ENCODE measurements around the gene ZFP69B.

ZFP69B gene

DNA sequence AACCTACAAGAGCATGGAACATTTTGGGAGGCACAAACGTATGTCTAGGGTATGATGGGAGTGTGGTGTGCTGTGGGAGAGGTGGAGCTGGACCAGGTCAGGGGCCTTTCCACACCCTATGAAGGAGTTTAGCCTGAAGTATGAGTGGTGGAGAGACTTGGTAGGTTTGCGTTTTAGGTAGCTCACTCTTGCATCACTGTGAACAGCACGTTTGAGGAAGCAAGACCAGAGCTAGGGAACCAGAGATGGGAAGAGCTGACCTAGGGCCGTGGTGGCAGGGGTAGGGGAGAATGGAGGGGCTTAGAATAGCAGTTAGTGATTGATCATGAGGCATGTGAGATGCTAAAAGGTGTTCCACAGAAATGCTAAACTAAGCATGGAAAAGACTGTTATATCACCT, 25.1 kb upstream of the ZFP69B start:
- Histone ChIP-seq H2BK120ac (ENCODE audit: low read depth, low read length) (no peak overlapping the region), H2AK5ac (ENCODE audit: low read depth, low read length) (no peak overlapping the region), H2AFZ (ENCODE audit: low read length) (no peak overlapping the region), H2BK12ac (ENCODE audit: low read length) (no peak overlapping the region), H3K18ac (ENCODE audit: low read length) (no peak overlapping the region), H3K4me1 (ENCODE audit: control insufficient read depth in 2 of 2, insufficient read depth in 1 of 2, low read depth in 1 of 2, low read length in 2 of 2) (peaks cover 16 to 17% of the 10 kb centered on the region in 2 donors), H4K91ac (ENCODE audit: low read depth, low read length, poor library complexity) (no peak overlapping the region), H3K4me3 (ENCODE audit: low read length in 2 of 2) (no peak overlapping the region), H3K79me1 (ENCODE audit: low read depth, low read length) (no peaks in the 10 kb centered on the region), H3K23ac (ENCODE audit: low read depth, low read length, poor library complexity) (no peak overlapping the region), H2BK5ac (ENCODE audit: low read length) (no peak overlapping the region), H3K14ac (ENCODE audit: low read length) (no peak overlapping the region), H3K4me2 (ENCODE audit: insufficient read depth, low read length, poor library complexity, severe bottlenecking) (no peak overlapping the region), H3K27me3 (ENCODE audit: control insufficient read depth in 3 of 3, insufficient read depth in 3 of 3, low read depth in 1 of 3, low read length in 3 of 3) (no peaks in the 10 kb centered on the region), H3K9me3 (replicated peaks in 1 of 2; ENCODE audit: control insufficient read depth in 2 of 2, insufficient read depth in 1 of 2, low read depth in 1 of 2, low read length in 2 of 2) (no peaks in the 10 kb centered on the region), H3K27ac (replicated peaks; ENCODE audit: low read length) (no peak overlapping the region), H3K4ac (ENCODE audit: low read length) (no peak overlapping the region), H4K8ac (ENCODE audit: low read depth, low read length) (no peak overlapping the region), H3K9ac (ENCODE audit: low read depth, low read length, poor library complexity) (no peak overlapping the region), H3K36me3 (replicated peaks in 1 of 2; ENCODE audit: control insufficient read depth in 2 of 2, insufficient read depth in 2 of 2, low read length in 2 of 2) (no peaks in the 10 kb centered on the region), H2BK15ac (ENCODE audit: low read length) (no peak overlapping the region)
- no CpG with 5 or more reads among the region's 4 CpGs for WGBS, 2 donors (ENCODE audit: extremely low coverage in 2 of 2, insufficient read length in 2 of 2, insufficient replicate concordance in 1 of 2)
- no peak for DNase-seq (ENCODE audit: low spot score)

DNA sequence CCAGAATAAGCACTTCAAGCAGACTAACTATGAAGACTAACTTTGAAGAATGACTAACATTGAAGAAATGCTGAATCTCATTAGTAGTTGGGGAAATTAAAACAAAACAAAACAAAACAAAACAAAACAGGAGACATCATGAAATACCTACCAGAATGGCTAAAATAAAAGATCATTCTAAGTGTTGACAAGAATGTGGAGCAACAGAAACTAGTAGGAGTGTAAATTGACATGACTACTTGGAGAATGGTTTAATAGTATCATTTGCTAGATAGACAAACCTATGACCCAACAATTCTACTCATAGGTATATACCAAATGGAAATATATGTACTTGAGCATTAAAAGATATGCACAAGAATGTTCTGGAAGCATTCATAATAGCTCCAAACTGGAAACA, 18.9 kb upstream of the ZFP69B start:
- H3K23ac ChIP-seq (ENCODE audit: low read depth, low read length, poor library complexity), result no peak overlapping the region
- H3K9ac ChIP-seq (ENCODE audit: low read depth, low read length, poor library complexity), result no peak overlapping the region
- H2BK15ac ChIP-seq (ENCODE audit: low read length), result no peak overlapping the region
- no peaks in the 10 kb centered on the region for H3K27me3 ChIP-seq (ENCODE audit: control insufficient read depth in 3 of 3, insufficient read depth in 3 of 3, low read depth in 1 of 3, low read length in 3 of 3)
- no peak overlapping the region for H2AFZ ChIP-seq (ENCODE audit: low read length)
- no peaks in the 10 kb centered on the region for H3K36me3 ChIP-seq (replicated peaks in 1 of 2; ENCODE audit: control insufficient read depth in 2 of 2, insufficient read depth in 2 of 2, low read length in 2 of 2)
- no peaks in the 10 kb centered on the region for H3K9me3 ChIP-seq (replicated peaks in 1 of 2; ENCODE audit: control insufficient read depth in 2 of 2, insufficient read depth in 1 of 2, low read depth in 1 of 2, low read length in 2 of 2)
- H2AK5ac ChIP-seq (ENCODE audit: low read depth, low read length), result no peak overlapping the region
- H3K18ac ChIP-seq (ENCODE audit: low read length), result no peak overlapping the region
- H3K4me2 ChIP-seq (ENCODE audit: insufficient read depth, low read length, poor library complexity, severe bottlenecking), result no peak overlapping the region
- no peak overlapping the region for H3K4ac ChIP-seq (ENCODE audit: low read length)
- H2BK5ac ChIP-seq (ENCODE audit: low read length), result no peak overlapping the region
- H2BK120ac ChIP-seq (ENCODE audit: low read depth, low read length), result no peak overlapping the region
- H4K91ac ChIP-seq (ENCODE audit: low read depth, low read length, poor library complexity), result no peak overlapping the region
- no peak overlapping the region for H3K14ac ChIP-seq (ENCODE audit: low read length)
- H3K79me1 ChIP-seq (ENCODE audit: low read depth, low read length), result no peaks in the 10 kb centered on the region
- no peak overlapping the region for H4K8ac ChIP-seq (ENCODE audit: low read depth, low read length)
- H3K4me1 ChIP-seq (ENCODE audit: control insufficient read depth in 2 of 2, insufficient read depth in 1 of 2, low read depth in 1 of 2, low read length in 2 of 2), result no peaks in the 10 kb centered on the region
- no peak overlapping the region for H2BK12ac ChIP-seq (ENCODE audit: low read length)
- no peak for DNase-seq (ENCODE audit: low spot score)
- no peak overlapping the region for H3K4me3 ChIP-seq (ENCODE audit: low read length in 2 of 2)
- no peak overlapping the region for H3K27ac ChIP-seq (replicated peaks; ENCODE audit: low read length)

DNA sequence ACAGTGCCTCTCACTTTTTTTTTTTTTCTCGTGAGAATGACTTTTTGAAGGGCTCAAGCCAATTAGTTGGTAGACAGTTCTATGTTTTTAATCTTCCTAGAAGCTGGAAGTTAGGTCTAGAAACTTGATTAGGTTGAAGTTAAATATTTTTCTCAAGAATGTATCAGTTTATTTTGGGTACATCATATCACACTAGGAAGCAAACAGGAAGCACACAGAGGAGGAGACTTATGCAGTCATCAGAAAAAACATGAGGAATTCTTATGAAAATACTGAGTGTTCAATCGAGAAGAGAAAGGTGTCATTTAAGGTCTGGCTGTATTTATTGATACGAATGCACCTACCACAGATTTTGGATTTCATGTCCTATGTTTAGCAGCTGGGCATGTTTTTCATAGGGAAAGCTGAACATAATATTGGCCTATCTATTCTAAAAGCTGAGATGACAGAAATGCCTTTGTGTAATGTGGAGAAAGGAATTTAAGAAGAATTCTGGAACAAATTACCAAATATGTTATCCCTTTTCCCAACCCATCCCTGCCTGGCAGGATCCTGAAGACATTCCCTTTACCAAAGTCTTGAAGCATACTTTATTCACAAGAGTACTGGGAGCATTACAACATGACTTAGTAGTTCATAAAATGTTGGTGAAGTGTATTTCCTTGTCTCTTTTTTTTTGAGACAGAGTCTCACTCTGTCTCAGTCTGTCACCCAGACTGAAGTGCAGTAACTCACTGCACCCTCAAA, 17.5 kb upstream of the ZFP69B start:
- no CpG with 5 or more reads among the region's 3 CpGs for WGBS, 2 donors (ENCODE audit: extremely low coverage in 2 of 2, insufficient read length in 2 of 2, insufficient replicate concordance in 1 of 2)
- H2BK15ac ChIP-seq (ENCODE audit: low read length), result no peak overlapping the region
- no peak overlapping the region for H2AFZ ChIP-seq (ENCODE audit: low read length)
- H4K91ac ChIP-seq (ENCODE audit: low read depth, low read length, poor library complexity), result no peak overlapping the region
- H3K27me3 ChIP-seq (ENCODE audit: control insufficient read depth in 3 of 3, insufficient read depth in 3 of 3, low read depth in 1 of 3, low read length in 3 of 3), result no peaks in the 10 kb centered on the region
- no peak overlapping the region for H3K4me3 ChIP-seq (ENCODE audit: low read length in 2 of 2)
- H3K18ac ChIP-seq (ENCODE audit: low read length), result no peak overlapping the region
- no peaks in the 10 kb centered on the region for H3K36me3 ChIP-seq (replicated peaks in 1 of 2; ENCODE audit: control insufficient read depth in 2 of 2, insufficient read depth in 2 of 2, low read length in 2 of 2)
- no peak overlapping the region for H3K4me2 ChIP-seq (ENCODE audit: insufficient read depth, low read length, poor library complexity, severe bottlenecking)
- DNase-seq (ENCODE audit: low spot score), result no peak
- H2BK12ac ChIP-seq (ENCODE audit: low read length), result no peak overlapping the region
- no peaks in the 10 kb centered on the region for H3K79me1 ChIP-seq (ENCODE audit: low read depth, low read length)
- H2BK5ac ChIP-seq (ENCODE audit: low read length), result no peak overlapping the region
- no peak overlapping the region for H2BK120ac ChIP-seq (ENCODE audit: low read depth, low read length)
- no peak overlapping the region for H4K8ac ChIP-seq (ENCODE audit: low read depth, low read length)
- H3K4ac ChIP-seq (ENCODE audit: low read length), result no peak overlapping the region
- H3K4me1 ChIP-seq (ENCODE audit: control insufficient read depth in 2 of 2, insufficient read depth in 1 of 2, low read depth in 1 of 2, low read length in 2 of 2), result no peaks in the 10 kb centered on the region
- no peak overlapping the region for H3K27ac ChIP-seq (replicated peaks; ENCODE audit: low read length)
- no peak overlapping the region for H2AK5ac ChIP-seq (ENCODE audit: low read depth, low read length)
- no peak overlapping the region for H3K23ac ChIP-seq (ENCODE audit: low read depth, low read length, poor library complexity)
- H3K9me3 ChIP-seq (replicated peaks in 1 of 2; ENCODE audit: control insufficient read depth in 2 of 2, insufficient read depth in 1 of 2, low read depth in 1 of 2, low read length in 2 of 2), result no peaks in the 10 kb centered on the region
- no peak overlapping the region for H3K9ac ChIP-seq (ENCODE audit: low read depth, low read length, poor library complexity)
- no peak overlapping the region for H3K14ac ChIP-seq (ENCODE audit: low read length)

DNA sequence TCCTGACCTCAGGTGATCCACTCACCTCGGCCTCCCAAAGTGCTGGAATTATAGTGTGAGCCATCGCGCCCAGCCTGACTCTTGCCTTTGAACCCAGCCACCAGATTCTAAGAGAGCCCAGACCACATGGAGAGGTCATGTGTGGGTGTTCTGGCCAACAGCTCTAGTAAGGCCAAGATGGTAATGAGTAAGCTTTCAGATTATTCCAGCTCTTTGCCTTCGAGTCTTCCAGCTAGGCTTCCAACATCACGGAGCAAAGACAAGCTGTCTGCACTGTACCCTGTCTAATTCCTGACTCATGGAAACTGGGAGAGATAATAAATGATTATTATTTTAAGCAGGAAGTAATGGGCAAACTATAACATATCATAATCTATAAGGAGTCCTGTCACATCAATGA, 14.8 kb upstream of the ZFP69B start:
- Histone ChIP-seq H2BK120ac (ENCODE audit: low read depth, low read length) (no peak overlapping the region), H3K27ac (replicated peaks; ENCODE audit: low read length) (no peak overlapping the region), H3K4me3 (ENCODE audit: low read length in 2 of 2) (no peak overlapping the region), H3K23ac (ENCODE audit: low read depth, low read length, poor library complexity) (no peak overlapping the region), H3K79me1 (ENCODE audit: low read depth, low read length) (no peaks in the 10 kb centered on the region), H3K4me2 (ENCODE audit: insufficient read depth, low read length, poor library complexity, severe bottlenecking) (no peak overlapping the region), H3K18ac (ENCODE audit: low read length) (no peak overlapping the region), H2BK15ac (ENCODE audit: low read length) (no peak overlapping the region), H3K4ac (ENCODE audit: low read length) (no peak overlapping the region), H3K4me1 (ENCODE audit: control insufficient read depth in 2 of 2, insufficient read depth in 1 of 2, low read depth in 1 of 2, low read length in 2 of 2) (no peaks in the 10 kb centered on the region), H3K9ac (ENCODE audit: low read depth, low read length, poor library complexity) (no peak overlapping the region), H2AK5ac (ENCODE audit: low read depth, low read length) (no peak overlapping the region), H3K27me3 (ENCODE audit: control insufficient read depth in 3 of 3, insufficient read depth in 3 of 3, low read depth in 1 of 3, low read length in 3 of 3) (no peaks in the 10 kb centered on the region), H2BK12ac (ENCODE audit: low read length) (no peak overlapping the region), H3K14ac (ENCODE audit: low read length) (no peak overlapping the region), H3K9me3 (replicated peaks in 1 of 2; ENCODE audit: control insufficient read depth in 2 of 2, insufficient read depth in 1 of 2, low read depth in 1 of 2, low read length in 2 of 2) (no peaks in the 10 kb centered on the region), H3K36me3 (replicated peaks in 1 of 2; ENCODE audit: control insufficient read depth in 2 of 2, insufficient read depth in 2 of 2, low read length in 2 of 2) (no peaks in the 10 kb centered on the region), H2AFZ (ENCODE audit: low read length) (no peak overlapping the region), H2BK5ac (ENCODE audit: low read length) (no peak overlapping the region), H4K91ac (ENCODE audit: low read depth, low read length, poor library complexity) (no peak overlapping the region), H4K8ac (ENCODE audit: low read depth, low read length) (no peak overlapping the region)
- DNase-seq (ENCODE audit: low spot score), result no peak
- WGBS, 2 donors (ENCODE audit: extremely low coverage in 2 of 2, insufficient read length in 2 of 2, insufficient replicate concordance in 1 of 2), result no CpG with 5 or more reads among the region's 5 CpGs
